Activated CD8-positive, alpha-beta memory T cell treated with anti-CD3 and anti-CD28 coated beads for 24 hours (primary cell): Measurements from ENCODE around the gene DUSP22.
A peak's percentile ranks its signal among the peaks of the same experiment; 100 is the strongest.
"Not testable (repeated sequence)": the region's sequence is repeated elsewhere in the genome, so short reads cannot be mapped to it uniquely, and the experiment has no call there.

Experiments used
- DNase-seq: peaks from one replicate; pipeline ENCODE4 v3.0.0-alpha.2; 2020

The DUSP22 gene, protein sequence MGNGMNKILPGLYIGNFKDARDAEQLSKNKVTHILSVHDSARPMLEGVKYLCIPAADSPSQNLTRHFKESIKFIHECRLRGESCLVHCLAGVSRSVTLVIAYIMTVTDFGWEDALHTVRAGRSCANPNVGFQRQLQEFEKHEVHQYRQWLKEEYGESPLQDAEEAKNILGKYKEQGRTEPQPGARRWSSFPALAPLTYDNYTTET

DNA sequence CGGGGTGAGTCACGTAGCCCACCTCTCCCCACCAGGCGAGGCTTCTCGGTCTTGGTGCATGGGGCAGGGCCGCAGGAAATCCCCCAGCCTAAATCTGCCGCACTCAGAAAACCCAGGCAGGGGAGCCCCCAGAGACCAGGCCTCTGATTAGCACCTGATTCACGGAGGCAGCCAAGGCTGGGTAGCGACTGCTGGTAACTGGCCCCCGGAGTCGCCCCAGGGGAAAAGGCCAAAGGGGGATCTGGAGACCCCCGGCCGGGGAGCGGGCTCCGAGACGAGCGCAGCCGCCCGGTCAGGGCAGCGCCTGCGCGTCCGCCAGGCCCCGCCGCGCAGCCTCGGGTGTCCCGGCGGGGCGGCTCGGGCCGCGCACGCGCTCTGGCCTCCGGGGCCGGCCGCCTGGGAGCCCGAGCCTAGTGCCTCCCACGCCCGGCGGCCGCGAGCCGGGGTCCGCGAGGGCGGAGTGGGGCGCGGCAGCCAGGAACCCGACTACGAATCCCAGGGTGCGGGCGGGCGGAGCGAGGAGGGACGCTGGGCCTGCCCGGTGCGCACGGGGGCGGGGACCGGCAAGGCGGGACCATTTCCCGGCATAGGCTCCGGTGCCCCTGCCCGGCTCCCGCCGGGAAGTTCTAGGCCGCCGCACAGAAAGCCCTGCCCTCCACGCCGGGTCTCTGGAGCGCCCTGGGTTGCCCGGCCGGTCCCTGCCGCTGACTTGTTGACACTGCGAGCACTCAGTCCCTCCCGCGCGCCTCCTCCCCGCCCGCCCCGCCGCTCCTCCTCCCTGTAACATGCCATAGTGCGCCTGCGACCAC lies at the start of gene DUSP22:
Gene DUSP22 (plus strand): TSS at position 791 of the 809 bp plus-strand sequence. CDS start 53 bp downstream, outside the sequence.
- peak; percentile 94 for DNase-seq

DNA sequence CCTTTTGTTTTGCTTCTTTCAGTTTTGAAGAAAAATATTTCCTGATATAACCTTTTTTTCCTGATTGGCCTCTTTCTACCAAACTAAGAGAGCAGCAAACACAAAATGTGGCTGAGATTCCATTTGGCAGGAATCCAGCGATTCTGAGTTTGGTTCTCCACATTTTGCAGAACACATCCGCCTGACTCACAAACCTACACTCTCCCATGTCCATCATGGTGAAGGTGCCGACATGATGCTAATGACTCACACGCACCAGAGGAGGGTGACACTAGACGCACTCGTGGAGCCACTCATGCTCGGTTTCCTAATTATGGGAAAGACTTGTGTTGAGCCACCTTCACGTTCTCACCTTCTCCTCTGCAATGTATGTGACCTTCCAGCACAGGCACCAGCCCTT lies 45.9 kb upstream of the DUSP22 start:
- no peak for DNase-seq

DNA sequence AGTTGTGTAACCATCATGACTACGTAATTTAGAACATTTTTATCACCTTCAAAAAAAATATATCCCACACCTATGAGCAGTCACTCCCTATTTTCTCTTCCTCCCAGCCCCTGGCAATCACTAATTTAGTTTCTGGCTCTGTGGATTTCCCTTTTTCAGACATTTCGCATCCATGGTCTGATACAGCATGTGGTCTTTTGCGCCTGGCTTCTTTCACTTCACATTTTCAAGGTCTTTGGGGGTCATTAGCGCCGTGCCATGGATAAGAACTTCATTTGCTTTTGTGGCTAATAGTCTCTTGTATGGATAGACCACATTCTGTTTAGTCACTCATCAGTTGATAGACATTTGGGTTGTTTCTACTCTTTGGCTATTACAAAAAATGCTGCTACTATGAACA lies 44.9 kb upstream of the DUSP22 start:
- no peak for DNase-seq

- DNase-seq, result not testable (repeated sequence)
Measured at GRCh38 chr6:248046-248445, 44.2 kb upstream of the DUSP22 start.

GRCh38 chr6:250676-251075 lies 41.6 kb upstream of the DUSP22 start:
- DNase-seq, result no peak

- no peak for DNase-seq
Measured at GRCh38 chr6:251920-252319, 40.4 kb upstream of the DUSP22 start.

- no peak for DNase-seq
Measured at GRCh38 chr6:252775-253535, 39.3 kb upstream of the DUSP22 start.

DNA sequence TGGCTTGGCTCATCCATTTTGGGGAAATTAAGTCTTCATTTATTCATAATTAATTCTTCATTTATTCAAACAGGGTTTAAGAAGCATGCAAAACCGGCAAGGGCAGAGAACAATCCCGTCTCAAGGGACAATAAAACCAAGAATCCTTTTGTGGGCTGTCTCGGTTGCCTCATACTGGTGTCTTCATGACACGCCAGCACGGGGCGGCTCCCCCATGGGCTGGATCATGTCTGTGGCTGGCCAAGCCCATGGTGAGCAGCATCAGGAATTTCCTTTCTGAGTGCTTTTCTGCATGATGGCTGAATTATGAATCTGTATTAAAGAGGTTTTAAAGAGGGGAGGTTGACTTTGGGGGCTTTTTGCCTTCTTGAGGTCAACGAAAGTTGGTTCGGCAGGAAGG lies 38.3 kb upstream of the DUSP22 start:
- DNase-seq, result no peak

DNA sequence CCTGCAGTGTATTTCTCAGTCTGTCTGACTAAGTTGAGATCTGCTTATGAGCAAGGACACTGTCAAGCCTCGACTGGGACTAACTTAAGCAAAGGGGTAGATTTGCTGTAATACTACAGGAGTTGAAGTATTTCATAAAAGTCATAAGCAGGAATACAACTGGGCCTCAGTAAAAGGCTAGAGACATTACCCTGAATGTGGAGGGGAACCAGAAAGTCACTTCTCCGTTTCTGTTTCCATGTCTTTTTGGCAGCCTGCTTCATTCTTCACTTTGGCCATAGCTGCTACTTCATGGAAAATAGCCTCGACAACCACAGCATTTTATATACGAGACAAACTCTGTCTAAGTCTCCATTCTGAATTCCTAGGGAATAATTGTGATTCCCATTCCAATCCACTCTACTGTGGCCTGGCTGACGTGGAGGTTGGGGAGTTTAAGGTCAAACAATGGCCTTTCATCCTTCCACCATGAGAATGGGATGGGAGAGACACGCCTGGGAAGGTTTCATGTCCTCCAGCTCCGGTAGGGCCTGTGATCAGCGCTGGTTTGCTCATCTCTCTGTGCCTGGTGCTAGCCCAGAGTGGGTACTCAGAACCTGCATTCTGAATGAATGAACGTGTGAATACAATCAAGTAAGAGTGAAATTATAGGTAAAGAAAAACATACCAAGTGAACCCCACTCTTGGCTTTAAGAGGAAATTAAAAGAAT lies 37.1 kb upstream of the DUSP22 start:
- DNase-seq, result no peak

DNA sequence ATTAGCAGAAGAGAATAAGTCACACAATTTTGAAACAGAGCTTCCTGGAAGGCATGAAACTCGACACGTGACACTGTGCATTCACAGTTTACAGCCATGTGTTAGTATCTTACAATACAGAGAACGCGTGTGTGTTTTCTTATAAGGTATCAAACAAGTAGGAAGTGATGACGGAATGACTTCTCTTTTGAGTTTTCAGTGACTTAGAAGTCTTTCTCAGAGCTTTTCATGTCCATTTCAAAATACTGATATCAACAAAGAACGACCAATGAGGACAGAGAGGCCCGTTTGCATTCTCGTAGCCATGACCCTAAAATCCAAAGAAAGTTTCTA lies 36.6 kb upstream of the DUSP22 start:
- no peak for DNase-seq

GRCh38 chr6:256169-256568 lies 36.1 kb upstream of the DUSP22 start:
- DNase-seq, result no peak

DNA sequence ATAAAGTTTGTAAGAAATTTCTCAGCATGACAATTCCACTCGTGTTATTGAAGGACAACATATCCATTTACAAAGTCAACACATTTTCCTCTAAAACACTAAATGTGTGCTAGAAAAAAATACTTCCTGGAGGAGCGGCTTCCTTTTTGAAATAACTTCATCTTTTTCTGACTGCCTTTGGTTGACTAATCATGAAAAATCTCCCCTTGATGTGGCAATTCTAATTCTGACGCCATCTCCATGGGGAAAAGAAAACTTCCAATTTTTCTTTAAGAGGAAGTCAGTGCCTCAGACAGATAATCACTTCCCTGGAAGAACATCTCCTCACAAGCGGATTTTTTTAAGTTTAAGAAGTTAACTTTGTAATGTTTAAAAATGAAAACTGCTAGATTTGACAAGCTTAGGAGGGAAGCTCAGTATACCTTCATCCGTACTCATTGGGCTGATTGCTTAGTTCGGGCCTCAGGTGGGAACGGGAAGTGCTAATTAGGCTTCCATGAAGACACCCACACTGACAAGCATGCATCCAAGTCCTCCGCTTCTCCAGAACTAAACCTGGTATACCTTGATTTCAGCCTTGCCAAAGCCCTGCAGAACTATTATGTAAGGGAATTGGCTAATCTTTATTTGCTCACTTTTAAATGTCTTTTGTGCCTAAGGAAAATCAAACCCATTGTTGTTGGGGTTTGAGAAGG lies 35.1 kb upstream of the DUSP22 start:
- DNase-seq, result no peak

- DNase-seq, result peak; percentile 55
Measured at GRCh38 chr6:257774-258173, 34.5 kb upstream of the DUSP22 start.

DNA sequence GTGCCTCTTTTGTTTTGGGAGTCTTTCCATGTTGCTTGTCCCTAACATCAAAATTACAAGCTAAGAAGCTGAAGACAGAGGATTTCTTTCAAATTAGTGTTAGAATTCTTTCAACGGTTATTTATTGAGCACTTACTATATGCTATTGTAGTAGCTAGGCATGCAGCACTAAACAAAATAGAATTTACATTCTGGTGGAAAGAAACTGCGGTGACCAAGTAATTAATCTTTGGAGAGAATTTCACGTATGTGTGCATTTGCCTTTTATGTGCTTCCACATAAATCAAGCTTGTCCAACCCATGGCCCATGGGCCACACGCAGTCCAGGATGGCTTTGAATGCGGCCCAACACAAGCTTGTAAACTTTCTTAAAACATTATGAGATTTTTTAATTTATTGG lies 33.0 kb upstream of the DUSP22 start:
- DNase-seq, result no peak

GRCh38 chr6:259901-260508 lies 32.3 kb upstream of the DUSP22 start:
- no peak for DNase-seq

DNA sequence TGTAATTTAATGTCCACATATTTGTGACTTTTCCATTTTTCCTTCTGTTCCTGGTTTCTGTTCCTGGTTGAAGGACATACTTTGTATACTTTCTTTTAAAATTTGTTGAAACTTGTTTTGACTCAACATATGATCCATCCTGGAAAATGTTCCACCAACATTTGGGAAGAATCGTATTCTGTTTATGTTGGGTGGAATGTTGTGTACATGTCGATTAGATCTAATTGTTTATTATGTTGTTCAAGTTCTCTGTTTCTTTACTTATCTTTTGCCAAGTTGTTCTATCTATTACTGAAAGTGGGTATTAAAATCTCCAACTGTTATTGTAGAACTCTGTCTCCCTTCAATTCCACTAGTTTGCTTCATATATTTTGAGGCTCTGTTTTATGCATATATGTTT lies 27.7 kb upstream of the DUSP22 start:
- DNase-seq, result no peak

- DNase-seq, result no peak
Measured at GRCh38 chr6:268394-268935, 23.8 kb upstream of the DUSP22 start.

GRCh38 chr6:273551-274058 lies 18.7 kb upstream of the DUSP22 start:
- no peak for DNase-seq

DNA sequence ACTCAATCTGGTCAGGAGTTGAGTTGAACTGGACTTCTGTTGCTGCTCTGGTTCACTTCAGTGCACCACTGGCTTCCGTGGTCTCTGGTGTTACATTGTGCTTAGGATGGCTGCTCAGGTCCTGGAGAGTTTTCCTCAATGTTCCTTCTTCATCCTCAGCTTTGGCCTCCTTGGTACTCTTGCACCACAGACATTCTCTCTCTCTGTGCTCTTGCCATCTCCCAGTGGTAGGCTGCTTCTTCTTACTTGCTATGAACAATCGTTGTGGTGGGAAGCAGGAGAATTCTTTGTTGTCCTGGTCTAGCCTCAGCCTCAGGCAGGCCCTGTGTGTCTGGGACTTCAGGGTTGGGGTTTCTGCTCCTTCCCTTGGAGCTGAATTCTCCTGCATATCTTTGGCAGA lies 14.5 kb upstream of the DUSP22 start:
- DNase-seq, result no peak

- DNase-seq, result no peak
Measured at GRCh38 chr6:278494-278893, 13.8 kb upstream of the DUSP22 start.

- no peak for DNase-seq
Measured at GRCh38 chr6:279341-280029, 12.8 kb upstream of the DUSP22 start.
